H1 (cell line): Measurements from ENCODE around the gene IL12RB2. TPM values are rescaled to one million over a fixed set of nuclear protein-coding genes. Genes with fewer than 3 reads are reported as not detected.

Source experiments
- CTCF ChIA-PET: fragments of 300-600 bp; sonication (Branson Sonifier 250); formaldehyde crosslinking; loops from one replicate; lab custom pipeline; 2021; ENCODE audit not compliant: partially characterized antibody; lab: Charles Lee
- POLR2A ChIA-PET: fragments of 300-600 bp; sonication (Branson Sonifier 250); formaldehyde crosslinking; loops from one replicate; lab custom pipeline; 2021; ENCODE audit warnings: inconsistent platforms; ENCODE audit not compliant: partially characterized antibody; lab: Charles Lee
- DNase-seq, 2 experiments: peaks; one replicate each; pipeline versions ENCODE4 v3.0.0 to v3.0.0-alpha.2; 2010 to 2022; ENCODE audit warnings: low spot score in 2 of 2, low read depth in 1 of 2, mixed read lengths in 1 of 2
- FAIRE-seq: peaks from 2 replicates; lab custom pipeline; 2011; peaks lifted over from hg19 to GRCh38; lab: Jason Lieb, UNC
- H2AFZ ChIP-seq: 2 replicates; pipeline ENCODE4 v1.8.1; 2012; ENCODE audit warnings: low read length, inconsistent platforms
- H2AK5ac ChIP-seq: 2 replicates; pipeline ENCODE4 v1.6.1; 2013; ENCODE audit warnings: low read depth, low read length
- H2BK120ac ChIP-seq: replicated peaks from 2 replicates; pipeline ENCODE3; 2013; ENCODE audit warnings: low read depth, low read length, inconsistent platforms
- H2BK12ac ChIP-seq: 2 replicates; pipeline ENCODE4 v1.6.1; 2013; ENCODE audit warnings: low read depth, low read length
- H2BK15ac ChIP-seq: 2 replicates; pipeline ENCODE4 v1.6.1; 2013; ENCODE audit warnings: low read length
- H2BK20ac ChIP-seq: 2 replicates; pipeline ENCODE4 v1.6.1; 2013; ENCODE audit warnings: low read length
- H2BK5ac ChIP-seq: 2 replicates; pipeline ENCODE4 v1.6.1; 2013; ENCODE audit warnings: low read depth, low read length
- H3K14ac ChIP-seq: 2 replicates; pipeline ENCODE4 v1.6.1; 2013; ENCODE audit warnings: inconsistent platforms; ENCODE audit not compliant: insufficient read length
- H3K18ac ChIP-seq: 2 replicates; pipeline ENCODE4 v1.6.1; 2013; ENCODE audit warnings: low read length; ENCODE audit errors: extremely low read depth
- H3K23ac ChIP-seq: 2 replicates; pipeline ENCODE4 v1.6.1; 2013; ENCODE audit warnings: inconsistent platforms; ENCODE audit not compliant: insufficient read length
- H3K23me2 ChIP-seq: 2 replicates; pipeline ENCODE4 v1.6.1; 2013; ENCODE audit warnings: low read depth, low read length
- H3K27ac ChIP-seq: 2 replicates; pipeline ENCODE4 v1.6.1; 2011; ENCODE audit warnings: low read depth, low read length, inconsistent platforms
- H3K27me3 ChIP-seq, 4 experiments: replicated peaks in 1 of 4; 1 replicate in 1 of 4; 2 replicates in 3 of 4; pipeline versions ENCODE4 v1.6.1 to v1.8.1; 2011 to 2013; ENCODE audit warnings: low read length in 3 of 4, mild to moderate bottlenecking in 3 of 4, inconsistent platforms in 2 of 4, mixed read lengths in 2 of 4, moderate library complexity in 1 of 4; ENCODE audit not compliant: control insufficient read depth in 3 of 4, insufficient read depth in 3 of 4; ENCODE audit errors: extremely low read depth in 1 of 4
- H3K36me3 ChIP-seq, 4 experiments: 2 replicates each; pipeline versions ENCODE4 v1.6.1 to v1.8.1; 2011 to 2013; ENCODE audit warnings: mild to moderate bottlenecking in 4 of 4, low read length in 3 of 4, moderate library complexity in 2 of 4, control low read depth in 1 of 4, inconsistent platforms in 1 of 4; ENCODE audit not compliant: insufficient read depth in 4 of 4, control insufficient read depth in 2 of 4
- H3K4ac ChIP-seq: replicated peaks from 2 replicates; pipeline ENCODE3; 2013; ENCODE audit warnings: low read length, low read depth, mixed read lengths, inconsistent platforms; ENCODE audit not compliant: insufficient read length
- H3K4me1 ChIP-seq, 4 experiments: replicated peaks in 1 of 4; 1 replicate in 1 of 4; 2 replicates in 3 of 4; pipeline versions ENCODE4 v1.6.1 to v1.8.1; 2011 to 2013; ENCODE audit warnings: low read length in 3 of 4, inconsistent platforms in 2 of 4, mixed read lengths in 1 of 4; ENCODE audit not compliant: insufficient read depth in 4 of 4, control insufficient read depth in 3 of 4
- H3K4me2 ChIP-seq, 2 experiments: 2 replicates each; pipeline versions ENCODE4 v1.6.1 to v1.8.1; 2011 to 2013; ENCODE audit warnings: low read depth in 2 of 2, low read length in 2 of 2, control low read depth in 1 of 2, inconsistent platforms in 1 of 2, mild to moderate bottlenecking in 1 of 2; ENCODE audit not compliant: insufficient read depth in 1 of 2
- H3K4me3 ChIP-seq, 4 experiments: fragments of 200-600, 300-600 bp in 1 of 4; sonication (generic), shearing (Covaris generic), sonication (Bioruptor Twin) in 1 of 4; 2 replicates each; pipeline versions ENCODE4 v1.5.1 to v1.8.1; 2011 to 2016; ENCODE audit warnings: low read length in 4 of 4, low read depth in 3 of 4, control low read depth in 2 of 4, inconsistent platforms in 2 of 4, mild to moderate bottlenecking in 2 of 4, mixed read lengths in 1 of 4, moderate library complexity in 1 of 4; ENCODE audit not compliant: insufficient read depth in 2 of 4; ENCODE audit errors: extremely low read depth in 1 of 4
- H3K56ac ChIP-seq: replicated peaks from 2 replicates; pipeline ENCODE3; 2013; ENCODE audit warnings: low read depth, mild to moderate bottlenecking, mixed read lengths, low read length, inconsistent platforms; ENCODE audit not compliant: insufficient read length
- H3K79me1 ChIP-seq: 2 replicates; pipeline ENCODE4 v1.6.1; 2013; ENCODE audit warnings: low read depth, low read length, control low read depth
- H3K79me2 ChIP-seq, 2 experiments: 2 replicates each; pipeline versions ENCODE4 v1.6.1 to v1.8.1; 2012 to 2013; ENCODE audit warnings: low read length in 2 of 2, mild to moderate bottlenecking in 2 of 2, inconsistent platforms in 1 of 2; ENCODE audit not compliant: insufficient read depth in 2 of 2, control insufficient read depth in 1 of 2
- H3K9ac ChIP-seq, 4 experiments: replicated peaks in 1 of 4; 1 replicate in 1 of 4; 2 replicates in 3 of 4; pipeline versions ENCODE4 v1.6.1 to v1.8.1; 2011 to 2013; ENCODE audit warnings: low read depth in 3 of 4, low read length in 3 of 4, control low read depth in 2 of 4, mild to moderate bottlenecking in 2 of 4, moderate library complexity in 2 of 4, inconsistent platforms in 1 of 4; ENCODE audit errors: extremely low read depth in 1 of 4
- H3K9me3 ChIP-seq, 2 experiments: 2 replicates each; pipeline versions ENCODE4 v1.6.1 to v1.8.1; 2012 to 2013; ENCODE audit warnings: mild to moderate bottlenecking in 2 of 2, moderate library complexity in 2 of 2, control low read depth in 1 of 2, inconsistent platforms in 1 of 2, low read depth in 1 of 2, low read length in 1 of 2, mixed read lengths in 1 of 2; ENCODE audit not compliant: insufficient read depth in 2 of 2
- H4K20me1 ChIP-seq, 2 experiments: replicated peaks in 1 of 2; 2 replicates each; pipeline versions ENCODE3 to v1.8.1; 2011 to 2013; ENCODE audit warnings: inconsistent platforms in 2 of 2, low read length in 2 of 2, mild to moderate bottlenecking in 1 of 2; ENCODE audit not compliant: insufficient read depth in 2 of 2, control insufficient read depth in 1 of 2
- H4K5ac ChIP-seq: 2 replicates; pipeline ENCODE4 v1.6.1; 2013; ENCODE audit warnings: low read length, low read depth, mixed read lengths, inconsistent platforms; ENCODE audit not compliant: insufficient read length
- H4K8ac ChIP-seq: 2 replicates; pipeline ENCODE4 v1.8.0; 2013; ENCODE audit warnings: mild to moderate bottlenecking, moderate library complexity, low read length, inconsistent platforms; ENCODE audit not compliant: insufficient read depth; ENCODE audit errors: extremely low read depth
- H4K91ac ChIP-seq: replicated peaks from 2 replicates; pipeline ENCODE3; 2013; ENCODE audit warnings: low read length, mixed read lengths, inconsistent platforms; ENCODE audit not compliant: insufficient read length
- BACH1 ChIP-seq: IDR thresholded peaks from 2 replicates; pipeline ENCODE4 v1.6.1; 2012; ENCODE audit warnings: low read length, improper control_type of control experiment
- EZH2 ChIP-seq: fragments of 200-600 bp; sonication (generic); IDR thresholded peaks from 2 replicates; pipeline ENCODE4 v1.7.1; 2012; ENCODE audit warnings: low read depth, mild to moderate bottlenecking, moderate library complexity, low read length, inconsistent platforms; ENCODE audit not compliant: severe bottlenecking
- KDM4A ChIP-seq: IDR thresholded peaks from one replicate; pipeline ENCODE4 v1.7.1; 2012; ENCODE audit warnings: low read depth, mild to moderate bottlenecking, moderate library complexity, low read length, inconsistent platforms; ENCODE audit not compliant: severe bottlenecking
- MAX ChIP-seq: IDR thresholded peaks from 2 replicates; pipeline ENCODE4 v1.6.1; 2012; ENCODE audit warnings: inconsistent platforms
- RNF2 ChIP-seq: fragments of 200-900, 300-1000 bp; sonication (generic); IDR thresholded peaks from 2 replicates; pipeline ENCODE4 v1.7.1; 2016; ENCODE audit warnings: borderline replicate concordance, low read depth, mild to moderate bottlenecking, antibody characterized with exemption, low read length; ENCODE audit not compliant: poor library complexity, severe bottlenecking; ENCODE audit errors: missing control alignments
- SP2 ChIP-seq: IDR thresholded peaks from 2 replicates; pipeline ENCODE4 v1.6.1; 2012; ENCODE audit warnings: mild to moderate bottlenecking, low read length, inconsistent platforms
- TAF1 ChIP-seq: IDR thresholded peaks from 2 replicates; pipeline ENCODE4 v1.6.1; 2011; ENCODE audit warnings: mild to moderate bottlenecking, low read depth, low read length
- ZNF274 ChIP-seq: IDR thresholded peaks from 2 replicates; pipeline ENCODE4 v1.7.0; 2012; ENCODE audit warnings: low read length, borderline replicate concordance; ENCODE audit errors: extremely low read depth
- WGBS, 2 experiments: shearing (Covaris generic) in 1 of 2; methylation state at CpG; one replicate each; pipeline versions ENCODE4 v1.1.6 to v1.1.7; 2013 to 2015; ENCODE audit warnings: low lambda C conversion rate in 2 of 2, mixed read lengths in 2 of 2, inconsistent platforms in 1 of 2, low coverage in 1 of 2, missing lambda C conversion rate in 1 of 2; ENCODE audit not compliant: insufficient replicate concordance in 2 of 2, insufficient coverage in 1 of 2, insufficient read length in 1 of 2; ENCODE audit errors: extremely low coverage in 1 of 2, missing lambda C conversion rate in 1 of 2; 5-methylcytosine and 5-hydroxymethylcytosine counted together
- polyA plus RNA-seq, 7 experiments: library from polyadenylated mRNA; depleted of rRNA in 3 of 7; stranded (reverse) in 5 of 7; unstranded in 2 of 7; fragments of >200 nt in 5 of 7; fragments of 200-250 nt in 2 of 7; gene quantifications; 1 replicate in 5 of 7; 2 replicates in 1 of 7; 4 replicates in 1 of 7; pipeline versions ENCODE4 v1.2.1 to v1.2.3, GENCODE V29; 2011 to 2013; ENCODE audit warnings: missing spikeins in 2 of 7, mixed read lengths in 2 of 7
- total RNA-seq: library from RNA; stranded (reverse); fragmentation: NEBNext Ultra II Directional; extraction: Animal tissue kit (Norgen Biotek cat#: 25700); gene quantifications from 2 replicates; pipeline ENCODE4 v1.2.1, GENCODE V29; 2021

Gene IL12RB2
- total and polyA plus RNA-seq, 2 of the 8 experiments (the other 6 are each of a cell fraction or from before 2014, with no cell fraction given), result 1.4 TPM

- H2BK15ac ChIP-seq, result no peak overlapping the region
- no peak overlapping the region for H3K4ac ChIP-seq
- H2BK20ac ChIP-seq, result no peak overlapping the region
- no peak overlapping the region for H3K14ac ChIP-seq
- peaks cover 3% of the 10 kb centered on the region for H3K23me2 ChIP-seq
- no peak overlapping the region for H3K4me3 ChIP-seq
- peaks cover 0 to 2% (median 0%) of the 10 kb centered on the region in 4 experiments; a peak in 1 of 7 replicates for H3K4me1 ChIP-seq
- no peak overlapping the region for H3K9ac ChIP-seq
- H3K36me3 ChIP-seq, result no peaks in the 10 kb centered on the region
- H4K8ac ChIP-seq, result no peak overlapping the region
- no peak overlapping the region for H3K18ac ChIP-seq
- no peak for FAIRE-seq
- no peaks in the 10 kb centered on the region for H3K79me2 ChIP-seq
- H3K23ac ChIP-seq, result no peak overlapping the region
- H3K79me1 ChIP-seq, result no peaks in the 10 kb centered on the region
- H3K4me2 ChIP-seq, result peak overlapping the region in 1 of 2 experiments; percentile 92; a peak in 1 of 4 replicates
- CTCF ChIA-PET, result no interaction called here
- TF ChIP-seq RNF2 (no peak), SP2 (no peak), MAX (no peak), EZH2 (no peak), TAF1 (no peak), ZNF274 (no peak), KDM4A (no peak), BACH1 (no peak)
- no peak overlapping the region for H3K56ac ChIP-seq
- no peak overlapping the region for H2AFZ ChIP-seq
- no peak overlapping the region for H2AK5ac ChIP-seq
- no peak overlapping the region for H2BK120ac ChIP-seq
- H4K20me1 ChIP-seq, result no peaks in the 10 kb centered on the region
- no peak overlapping the region for H2BK12ac ChIP-seq
- WGBS, 2 experiments, result 84% methylated on average over 7 of the region's 7 CpGs; no CpG with 5 or more reads in 1 of the 2 experiments
- H4K91ac ChIP-seq, result no peak overlapping the region
- H2BK5ac ChIP-seq, result no peak overlapping the region
- no peak overlapping the region for H4K5ac ChIP-seq
- POLR2A ChIA-PET, result interaction anchor here (0.5 to 1.5 kb wide), 3 partner anchors 8 to 750 kb away, joined by 3 read pairs; no protein-coding TSS in a partner anchor
- peaks cover 1 to 23% (median 18%) of the 10 kb centered on the region in 4 experiments for H3K27me3 ChIP-seq
- DNase-seq, result no peak
- no peaks in the 10 kb centered on the region for H3K9me3 ChIP-seq
- H3K27ac ChIP-seq, result no peak overlapping the region
Measured at GRCh38 chr1:67306547-67306946, 1.1 kb upstream of the IL12RB2 start.
